GM12874 (cell line): ENCODE data around the gene SV2B.

Source experiments
- CTCF ChIP-seq: IDR thresholded peaks from 2 replicates; pipeline ENCODE4 v1.5.1; 2011; ENCODE audit warnings: low read depth, mild to moderate bottlenecking, control low read depth, low read length, moderate library complexity; ENCODE audit not compliant: insufficient read depth

The SV2B gene

DNA sequence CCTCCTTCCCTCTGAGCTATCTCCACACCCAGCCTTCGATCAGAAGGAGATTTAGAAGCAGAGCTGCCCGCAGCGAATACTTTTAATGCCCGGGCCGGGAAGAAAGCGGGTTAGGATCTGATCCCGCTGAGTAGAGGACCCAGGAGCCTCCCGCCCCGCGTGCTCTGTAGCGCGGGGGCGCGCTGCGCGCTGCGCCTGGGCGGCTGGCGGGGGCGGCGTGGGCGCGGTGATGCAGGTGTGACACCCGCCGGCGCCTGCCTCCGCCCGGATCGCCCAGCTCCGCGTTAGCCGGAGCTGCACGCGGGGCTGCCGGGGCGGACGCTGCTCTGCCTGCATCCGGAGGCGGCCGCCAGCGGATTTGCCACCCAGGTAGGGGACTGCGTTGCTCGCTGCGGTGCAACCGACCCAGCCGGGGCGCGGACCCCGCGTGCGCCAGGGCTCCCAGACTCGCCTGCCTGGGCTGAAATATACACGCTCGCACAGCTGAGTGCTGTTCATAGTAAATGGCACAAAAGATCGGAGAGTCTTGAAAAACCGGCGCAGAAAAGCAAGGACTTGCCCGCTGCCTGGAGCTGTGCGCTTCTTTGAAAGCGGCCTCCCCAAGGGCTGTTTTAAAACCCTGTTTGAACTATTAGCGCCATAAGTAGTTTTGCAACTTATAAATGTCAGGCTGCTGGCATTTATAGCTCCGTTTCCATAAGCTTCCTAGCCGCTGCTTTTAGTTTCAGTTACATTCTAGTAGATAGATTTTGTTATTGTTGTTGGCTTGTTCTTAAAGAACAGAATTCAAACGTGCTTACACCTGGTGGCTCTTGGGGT is at the start of gene SV2B:
SV2B (plus strand) TSS at position 263 of the 819 bp plus-strand sequence. CDS start 126,007 bp downstream, outside the sequence.
- no peak for TF ChIP-seq CTCF

- TF ChIP-seq CTCF = no peak
Observed at GRCh38 chr15:91051248-91051647, 48.8 kb upstream of the SV2B start.

DNA sequence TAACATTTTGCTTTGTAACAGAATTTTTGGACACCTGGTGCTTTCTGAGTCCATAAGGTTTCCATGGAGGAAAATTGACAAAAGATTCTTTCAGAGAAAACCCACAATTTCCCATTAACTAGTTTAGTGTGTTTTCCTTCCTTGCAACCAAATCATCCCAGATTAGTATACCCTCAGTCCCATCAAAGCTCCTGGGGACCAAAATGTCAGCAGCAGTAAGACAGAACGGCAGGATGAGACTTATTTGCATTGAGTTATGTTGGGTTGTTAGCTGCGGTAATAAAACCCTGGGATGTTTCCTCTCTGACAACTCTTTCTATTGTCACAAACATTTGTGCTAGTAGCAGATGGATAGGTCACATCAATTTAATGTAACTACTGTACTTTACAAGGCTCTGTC is 45.2 kb upstream of the SV2B start:
- TF ChIP-seq CTCF = no peak

DNA sequence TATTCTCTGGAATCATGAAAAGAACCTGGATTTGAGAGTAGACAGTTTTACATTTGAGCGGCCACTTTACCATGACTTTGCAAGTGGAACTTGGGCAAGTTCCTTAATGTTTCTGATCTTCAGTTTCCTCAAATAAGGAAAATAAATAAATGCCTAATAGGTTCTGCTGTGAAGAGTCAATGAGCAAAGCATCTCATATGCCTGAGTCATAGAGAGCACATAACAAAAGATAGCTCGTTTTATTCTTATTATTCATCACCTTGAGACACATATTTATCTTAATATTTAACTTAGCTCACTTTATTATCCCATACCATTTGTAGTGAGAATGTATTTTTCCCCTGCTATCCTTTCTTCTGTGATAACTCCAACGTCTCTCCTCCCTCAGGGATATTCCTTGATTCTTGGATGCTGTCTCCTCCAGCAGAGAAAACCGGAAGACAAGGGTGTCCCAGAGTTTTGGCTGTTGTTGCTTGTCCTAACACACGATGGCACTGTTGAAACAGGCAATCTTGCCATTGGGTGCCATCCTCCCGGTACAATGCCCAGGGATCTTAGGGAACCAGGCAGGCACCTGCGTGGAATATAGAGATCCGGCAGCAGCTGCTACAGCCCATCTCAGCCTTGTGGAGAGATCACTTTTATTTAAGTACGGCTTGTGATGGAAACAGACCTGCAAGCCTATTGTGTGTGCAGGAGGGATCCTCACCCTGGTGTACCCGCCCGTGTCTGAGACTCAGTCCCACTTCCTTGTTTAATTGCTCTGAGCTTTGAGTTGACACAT is 44.3 kb upstream of the SV2B start:
- peak; percentile 76 for TF ChIP-seq CTCF

- TF ChIP-seq CTCF = no peak
Observed at GRCh38 chr15:91061230-91061629, 38.8 kb upstream of the SV2B start.

GRCh38 chr15:91061997-91062396 is 38.1 kb upstream of the SV2B start:
- no peak for TF ChIP-seq CTCF

- no peak for TF ChIP-seq CTCF
Observed at GRCh38 chr15:91065505-91065904, 34.6 kb upstream of the SV2B start.
